MM.1S (cell line): ENCODE data around the gene MAP3K7CL.

Source experiments
- DNase-seq: peaks from one replicate; pipeline ENCODE4 v3.0.0-alpha.2; 2015
- H2AFZ ChIP-seq: fragments of 300-600 bp; sonication (generic); 2 replicates; pipeline ENCODE4 v1.6.0; 2016; ENCODE audit warnings: antibody characterized with exemption, low read length
- H3F3A ChIP-seq: fragments of 300-600 bp; sonication (generic); 2 replicates; pipeline ENCODE4 v1.6.1; 2016; ENCODE audit warnings: mild to moderate bottlenecking, antibody characterized with exemption, low read length, moderate library complexity, mixed read lengths; ENCODE audit not compliant: insufficient read depth
- H3K27ac ChIP-seq: fragments of 300-600 bp; sonication (generic); 2 replicates; pipeline ENCODE4 v1.5.1; 2016; ENCODE audit warnings: mild to moderate bottlenecking, low read length
- H3K27me3 ChIP-seq: fragments of 300-600 bp; sonication (generic); replicated peaks from 2 replicates; pipeline ENCODE4 v1.6.0; 2016; ENCODE audit warnings: low read length; ENCODE audit not compliant: insufficient read depth
- H3K36me3 ChIP-seq: fragments of 300-600 bp; sonication (generic); replicated peaks from 2 replicates; pipeline ENCODE4 v1.6.1; 2016; ENCODE audit warnings: mild to moderate bottlenecking, low read length, mixed read lengths; ENCODE audit not compliant: insufficient read depth
- H3K4me1 ChIP-seq: fragments of 300-600 bp; sonication (generic); 2 replicates; pipeline ENCODE4 v1.6.1; 2016; ENCODE audit warnings: low read length, mixed read lengths
- H3K4me2 ChIP-seq: fragments of 300-600 bp; sonication (generic); 2 replicates; pipeline ENCODE4 v1.6.0; 2016; ENCODE audit warnings: low read depth, low read length
- H3K4me3 ChIP-seq: fragments of 300-600 bp; sonication (generic); 2 replicates; pipeline ENCODE4 v1.5.1; 2016; ENCODE audit warnings: low read length, mixed read lengths
- H3K79me2 ChIP-seq: fragments of 300-600 bp; sonication (generic); 2 replicates; pipeline ENCODE4 v1.6.1; 2016; ENCODE audit warnings: mixed run types, low read length, mixed read lengths
- H3K9ac ChIP-seq: fragments of 300-600 bp; sonication (generic); 2 replicates; pipeline ENCODE4 v1.6.1; 2016; ENCODE audit warnings: low read length, mixed read lengths
- H3K9me2 ChIP-seq: fragments of 300-600 bp; sonication (generic); replicated peaks from 2 replicates; pipeline ENCODE4 v1.6.1; 2016; ENCODE audit warnings: mild to moderate bottlenecking, low read length, mixed read lengths; ENCODE audit not compliant: insufficient read depth
- H3K9me3 ChIP-seq: fragments of 300-600 bp; sonication (generic); replicated peaks from 2 replicates; pipeline ENCODE4 v1.6.1; 2016; ENCODE audit warnings: mild to moderate bottlenecking, low read length, mixed read lengths; ENCODE audit not compliant: insufficient read depth
- H4K20me1 ChIP-seq: fragments of 300-600 bp; sonication (generic); 2 replicates; pipeline ENCODE4 v1.6.1; 2016; ENCODE audit warnings: mild to moderate bottlenecking, low read length, moderate library complexity, mixed read lengths; ENCODE audit not compliant: insufficient read depth
- CTCF ChIP-seq: fragments of 300-600 bp; sonication (generic); IDR thresholded peaks from 2 replicates; pipeline ENCODE4 v1.5.1; 2016; ENCODE audit warnings: antibody characterized with exemption, low read length, mixed read lengths
- EZH2 ChIP-seq: fragments of 300-600 bp; sonication (generic); optimal IDR thresholded peaks from 2 replicates; pipeline ENCODE3; 2017; ENCODE audit warnings: low read depth, mild to moderate bottlenecking, antibody characterized with exemption, low read length, mixed read lengths
- EZH2phosphoT487 ChIP-seq: fragments of 300-600 bp; sonication (generic); IDR thresholded peaks from 2 replicates; pipeline ENCODE4 v1.6.1; 2018; ENCODE audit warnings: antibody characterized with exemption, low read length

The MAP3K7CL gene

GRCh38 chr21:29195981-29196669, 65.7 kb downstream of the MAP3K7CL start:
- peak overlapping the region; percentile 15; the same call in 1 of the 2 replicates for H3K9ac ChIP-seq
- H3F3A ChIP-seq: 0 out of 2 replicates have a peak, but pooled peaks cover 6% of the 10 kb centered on the region
- H3K4me1 ChIP-seq: peaks cover 11% of the 10 kb centered on the region
- no peaks in the 10 kb centered on the region for H3K9me3 ChIP-seq
- TF ChIP-seq EZH2phosphoT487 (no peak), EZH2 (no peak), CTCF (peak; percentile 67)
- peak overlapping the region; percentile 63 for H3K4me2 ChIP-seq
- peak; percentile 79 for DNase-seq
- H3K79me2 ChIP-seq: no peaks in the 10 kb centered on the region
- H3K36me3 ChIP-seq: no peaks in the 10 kb centered on the region
- H4K20me1 ChIP-seq: no peaks in the 10 kb centered on the region
- H3K27ac ChIP-seq: peak overlapping the region; percentile 43; the same call in 1 of the 2 replicates
- no peaks in the 10 kb centered on the region for H3K27me3 ChIP-seq
- H2AFZ ChIP-seq: peak overlapping the region; percentile 40
- H3K9me2 ChIP-seq: no peaks in the 10 kb centered on the region
- H3K4me3 ChIP-seq: peak overlapping the region; percentile 55

DNA sequence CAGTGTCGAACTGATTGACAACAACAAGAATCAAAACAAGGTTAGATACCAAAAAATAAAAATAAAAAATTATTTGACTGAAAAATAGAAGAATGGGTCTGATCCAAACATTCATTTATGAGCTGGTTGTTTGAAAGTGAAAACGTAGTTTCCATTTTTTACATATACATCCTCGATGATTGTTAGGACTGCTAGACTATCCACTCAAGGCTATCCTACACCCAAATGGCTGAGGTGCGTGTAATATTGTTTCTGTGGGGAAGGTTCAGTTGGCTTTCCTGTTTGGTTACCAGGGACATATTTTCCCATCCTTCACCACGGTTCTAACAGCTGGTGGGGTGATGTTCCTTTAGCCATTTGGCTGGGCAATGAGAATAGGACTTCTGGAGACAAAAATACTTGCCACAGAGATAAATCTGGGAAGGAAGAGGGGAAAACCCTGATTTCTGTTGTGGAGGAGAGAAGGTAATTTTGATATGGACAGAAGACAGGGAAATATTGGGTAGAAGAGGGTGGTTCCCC, 66.3 kb downstream of the MAP3K7CL start:
- H3K27ac ChIP-seq: peak overlapping the region; percentile 43; the same call in 1 of the 2 replicates
- peak overlapping the region; percentile 63 for H3K4me2 ChIP-seq
- H3K9ac ChIP-seq: no peak overlapping the region
- no peaks in the 10 kb centered on the region for H3K9me2 ChIP-seq
- peaks cover 11% of the 10 kb centered on the region for H3K4me1 ChIP-seq
- no peaks in the 10 kb centered on the region for H4K20me1 ChIP-seq
- H3K79me2 ChIP-seq: no peaks in the 10 kb centered on the region
- no peaks in the 10 kb centered on the region for H3K36me3 ChIP-seq
- H3K4me3 ChIP-seq: peak overlapping the region; percentile 55
- H3K9me3 ChIP-seq: no peaks in the 10 kb centered on the region
- TF ChIP-seq EZH2phosphoT487 (no peak), EZH2 (no peak), CTCF (no peak)
- H3K27me3 ChIP-seq: no peaks in the 10 kb centered on the region
- H2AFZ ChIP-seq: peak overlapping the region; percentile 25
- H3F3A ChIP-seq: 0 out of 2 replicates have a peak, but pooled peaks cover 6% of the 10 kb centered on the region
- no peak for DNase-seq

DNA sequence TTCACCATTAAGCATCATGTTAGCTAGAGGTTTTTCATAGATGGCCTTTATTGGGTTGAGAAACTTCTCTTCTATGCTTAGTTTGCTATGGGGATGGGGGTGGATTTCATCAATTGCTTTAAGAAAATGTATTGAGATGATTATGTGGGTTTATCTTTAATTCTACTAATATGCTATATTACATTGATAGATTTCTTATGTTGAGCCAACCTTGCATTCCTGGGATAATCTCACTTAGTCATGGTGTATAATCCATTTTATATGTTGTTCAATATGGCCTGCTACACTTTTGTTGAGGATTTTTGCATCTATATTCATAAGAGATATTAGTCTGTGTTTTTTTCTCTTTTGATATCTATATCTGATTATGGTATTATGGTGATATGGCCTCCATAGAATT, 70.7 kb downstream of the MAP3K7CL start:
- no peak overlapping the region for H3K9ac ChIP-seq
- H2AFZ ChIP-seq: no peak overlapping the region
- TF ChIP-seq EZH2phosphoT487 (no peak), EZH2 (no peak), CTCF (no peak)

More for the DNA sequence above, 70.7 kb downstream of the MAP3K7CL start:
- H3K4me2 ChIP-seq: no peak overlapping the region
- H3K36me3 ChIP-seq: no peaks in the 10 kb centered on the region
- H3F3A ChIP-seq: 0 out of 2 replicates have a peak, but pooled peaks cover 4% of the 10 kb centered on the region
- H4K20me1 ChIP-seq: no peaks in the 10 kb centered on the region
- H3K27ac ChIP-seq: no peak overlapping the region
- H3K79me2 ChIP-seq: no peaks in the 10 kb centered on the region
- peaks cover 5% of the 10 kb centered on the region for H3K4me1 ChIP-seq
- no peaks in the 10 kb centered on the region for H3K27me3 ChIP-seq
- no peak overlapping the region for H3K4me3 ChIP-seq
- no peaks in the 10 kb centered on the region for H3K9me3 ChIP-seq
- no peaks in the 10 kb centered on the region for H3K9me2 ChIP-seq
- no peak for DNase-seq
